A549 (cell line): ENCODE data around the gene KIAA2012. TPM values are rescaled to one million over a fixed set of nuclear protein-coding genes. Genes with fewer than 3 reads are reported as not detected.

Experiments
- ATAC-seq, 2 experiments: fragments of 200-7000 bp in 1 of 2; fragments of >200 bp in 1 of 2; cut with Nextera tagmentation in 1 of 2; cut with Tn5 transposase in 1 of 2; 3 replicates each; pipeline versions ENCODE4 v1.8.0 to v1.9.1; 2018 to 2020; ENCODE audit warnings: mild to moderate bottlenecking in 1 of 2, moderate library complexity in 1 of 2
- CTCF ChIA-PET: fragments of 300-600 bp; sonication (Branson Sonifier 250); formaldehyde crosslinking; extraction: SDS; loops from one replicate; lab custom pipeline; 2021; ENCODE audit warnings: antibody characterized with exemption, inconsistent platforms; lab: Yijun Ruan, JAX
- POLR2A ChIA-PET: fragments of 350-600 bp; formaldehyde crosslinking; extraction: SDS; loops from one replicate; lab custom pipeline; 2021; ENCODE audit warnings: antibody characterized with exemption, inconsistent platforms; lab: Yijun Ruan, JAX
- DNase-seq, 2 experiments: peaks; one replicate each; pipeline versions ENCODE4 v3.0.0 to v3.0.0-alpha.2; 2011 to 2016; ENCODE audit warnings: low read depth in 1 of 2, low spot score in 1 of 2
- FAIRE-seq: peaks from 2 replicates; lab custom pipeline; 2011; peaks lifted over from hg19 to GRCh38; lab: Jason Lieb, UNC
- H3K27ac ChIP-seq, 2 experiments: fragments of >200 bp; sonication (Bioruptor Twin); formaldehyde crosslinking; 3 replicates each; pipeline ENCODE4 v1.5.1; 2016 to 2017
- H3K4me1 ChIP-seq: fragments of >200 bp; sonication (Bioruptor Twin); formaldehyde crosslinking; 3 replicates; pipeline ENCODE4 v1.6.1; 2016
- H3K4me2 ChIP-seq: fragments of >200 bp; sonication (Bioruptor Twin); formaldehyde crosslinking; 3 replicates; pipeline ENCODE4 v1.6.1; 2016
- H3K4me3 ChIP-seq: fragments of >200 bp; sonication (Bioruptor Twin); formaldehyde crosslinking; 3 replicates; pipeline ENCODE4 v1.5.1; 2016
- H3K9me3 ChIP-seq: fragments of >200 bp; sonication (Bioruptor Twin); formaldehyde crosslinking; 3 replicates; pipeline ENCODE4 v1.6.1; 2016
- BCL3 ChIP-seq: fragments of >200 bp; sonication (Bioruptor Twin); formaldehyde crosslinking; IDR thresholded peaks from 3 replicates; pipeline ENCODE4 v1.6.1; 2016
- CBX8 ChIP-seq: fragments of 200-600 bp; sonication (generic); IDR thresholded peaks from 2 replicates; pipeline ENCODE4 v1.6.1; 2016
- CHD2 ChIP-seq: fragments of 150-350 bp; IDR thresholded peaks from 2 replicates; pipeline ENCODE4 v1.6.1; 2014; ENCODE audit warnings: low read length; ENCODE audit not compliant: partially characterized antibody
- EP300 ChIP-seq, 2 experiments: fragments of >200 bp; sonication (Bioruptor Twin); formaldehyde crosslinking; IDR thresholded peaks; 2 replicates in 1 of 2; 3 replicates in 1 of 2; pipeline ENCODE4 v1.6.1; 2016 to 2017
- FOSB ChIP-seq: fragments of 250-450 bp; sonication (Bioruptor Pico); IDR thresholded peaks from 2 replicates; pipeline ENCODE4 v1.5.0; 2020; ENCODE audit warnings: mild to moderate bottlenecking, moderate library complexity
- HDAC2 ChIP-seq: fragments of 200-600 bp; sonication (generic); IDR thresholded peaks from 2 replicates; pipeline ENCODE4 v1.6.1; 2016
- HOXA7 ChIP-seq: fragments of 250-450 bp; sonication (Bioruptor Pico); IDR thresholded peaks from 2 replicates; pipeline ENCODE4 v1.5.0; 2020; ENCODE audit warnings: mild to moderate bottlenecking, moderate library complexity
- JUN ChIP-seq, 2 experiments: fragments of >200 bp; sonication (Bioruptor Twin); formaldehyde crosslinking; IDR thresholded peaks; 2 replicates in 1 of 2; 3 replicates in 1 of 2; pipeline ENCODE4 v1.6.1; 2016 to 2017
- JUNB ChIP-seq: fragments of >200 bp; sonication (Bioruptor Twin); formaldehyde crosslinking; IDR thresholded peaks from 2 replicates; pipeline ENCODE4 v1.6.1; 2016
- KDM5A ChIP-seq: fragments of 200-600 bp; sonication (generic); IDR thresholded peaks from 2 replicates; pipeline ENCODE4 v1.6.1; 2016; ENCODE audit warnings: antibody characterized with exemption, mild to moderate bottlenecking
- MAFK ChIP-seq: fragments of 450-650 bp; IDR thresholded peaks from 2 replicates; pipeline ENCODE4 v1.6.1; 2014; ENCODE audit not compliant: partially characterized antibody
- MAX ChIP-seq: IDR thresholded peaks from 2 replicates; pipeline ENCODE4 v1.6.1; 2012
- MAZ ChIP-seq: fragments of 150-350 bp; IDR thresholded peaks from 2 replicates; pipeline ENCODE4 v1.6.1; 2014; ENCODE audit warnings: antibody characterized with exemption, low read depth, low read length, borderline replicate concordance
- NPAS2 ChIP-seq: fragments of 250-450 bp; sonication (Bioruptor Pico); IDR thresholded peaks from 2 replicates; pipeline ENCODE4 v1.8.0; 2022; ENCODE audit warnings: mild to moderate bottlenecking, moderate library complexity, borderline replicate concordance
- PHF8 ChIP-seq: fragments of 200-600 bp; sonication (generic); IDR thresholded peaks from 2 replicates; pipeline ENCODE4 v1.6.1; 2016; ENCODE audit warnings: low read depth, mild to moderate bottlenecking, antibody characterized with exemption, moderate library complexity, borderline replicate concordance
- RARB ChIP-seq: fragments of 250-450 bp; sonication (Bioruptor Pico); IDR thresholded peaks from 2 replicates; pipeline ENCODE4 v1.8.0; 2021; ENCODE audit warnings: mild to moderate bottlenecking, moderate library complexity
- RNF2 ChIP-seq: fragments of 200-600 bp; sonication (generic); IDR thresholded peaks from 2 replicates; pipeline ENCODE4 v1.6.1; 2016; ENCODE audit warnings: low read depth, mild to moderate bottlenecking, antibody characterized with exemption, moderate library complexity, borderline replicate concordance
- SMC3 ChIP-seq: fragments of >200 bp; sonication (Bioruptor Twin); formaldehyde crosslinking; IDR thresholded peaks from 3 replicates; pipeline ENCODE4 v1.6.1; 2018; ENCODE audit warnings: inconsistent platforms
- SREBF2 ChIP-seq: fragments of 450-650 bp; IDR thresholded peaks from 2 replicates; pipeline ENCODE4 v1.6.1; 2014; ENCODE audit warnings: mild to moderate bottlenecking, moderate library complexity
- ZC3H11A ChIP-seq: fragments of 450-650 bp; IDR thresholded peaks from 2 replicates; pipeline ENCODE4 v1.6.1; 2014; ENCODE audit warnings: antibody characterized with exemption, mild to moderate bottlenecking
- ZNF302 ChIP-seq: fragments of 250-450 bp; sonication (Bioruptor Pico); IDR thresholded peaks from 2 replicates; pipeline ENCODE4 v1.9.0; 2021; ENCODE audit warnings: inconsistent platforms, mild to moderate bottlenecking, moderate library complexity
- WGBS: methylation state at CpG from one replicate; pipeline ENCODE4 v1.1.6; 2017; ENCODE audit errors: missing lambda C conversion rate; 5-methylcytosine and 5-hydroxymethylcytosine counted together
- polyA plus RNA-seq, 4 experiments: library from polyadenylated mRNA; depleted of rRNA in 3 of 4; stranded (reverse); fragments of >200 nt; fragmentation: RNase III in 1 of 4; extraction: RNeasy Plus Mini Kit Qiagen cat#74134 plus additional on column Dnase treatment in 1 of 4; gene quantifications; 2 replicates in 3 of 4; 3 replicates in 1 of 4; pipeline ENCODE4 v1.2.3, GENCODE V29; 2011 to 2017
- TF ChIP-seq, protein P1 (sequence below): fragments of 200-600 bp; sonication (generic); IDR thresholded peaks from 2 replicates; pipeline ENCODE4 v1.6.1; 2016; ENCODE audit warnings: antibody characterized with exemption, mild to moderate bottlenecking, moderate library complexity
- TF ChIP-seq, protein P2 (sequence below): fragments of 150-350 bp; IDR thresholded peaks from 2 replicates; pipeline ENCODE4 v1.6.1; 2014; ENCODE audit warnings: low read depth, mild to moderate bottlenecking, low read length

KIAA2012 gene
- polyA plus RNA-seq, 2 of the 4 experiments (the other 2 are of a cell fraction) = 0.01 to 0.04 TPM

GRCh38 chr2:202044777-202045176 is 28.3 kb upstream of the KIAA2012 start:
- no peak overlapping the region for H3K4me2 ChIP-seq
- no peak overlapping the region for H3K27ac ChIP-seq
- no peak for FAIRE-seq
- H3K9me3 ChIP-seq = no peaks in the 10 kb centered on the region
- H3K4me1 ChIP-seq = peaks cover 9% of the 10 kb centered on the region
- no peak for TF ChIP-seq MAX
- no peak for TF ChIP-seq MAZ
- no peak for TF ChIP-seq KDM5A
- TF ChIP-seq JUN (IDR thresholded peaks at IDR 0.05) = no peak
- TF ChIP-seq HOXA7 (CRISPR knock-in tag) = no peak
- TF ChIP-seq RNF2 = no peak
- TF ChIP-seq CBX8 = no peak
- TF ChIP-seq, all 56 proteins: peak for 0
- ATAC-seq = no peak
- ChIA-PET CTCF (interaction anchor here (0.7 kb wide), 1 partner anchor 107 kb away, joined by 4 read pairs; no protein-coding TSS in a partner anchor), POLR2A (no interaction called here)
- no peak overlapping the region for H3K4me3 ChIP-seq
- DNase-seq = no peak

GRCh38 chr2:202046572-202046971 is 26.5 kb upstream of the KIAA2012 start:
- FAIRE-seq (no peak), ATAC-seq (no peak), DNase-seq (no peak)
- TF ChIP-seq HOXA7 (CRISPR knock-in tag) (no peak), BCL3 (no peak), RARB (no peak), EP300 (IDR thresholded peaks at IDR 0.05) (no peak), MAFK (no peak), HDAC2 (no peak), MAX (no peak)
- TF ChIP-seq, protein P1, sequence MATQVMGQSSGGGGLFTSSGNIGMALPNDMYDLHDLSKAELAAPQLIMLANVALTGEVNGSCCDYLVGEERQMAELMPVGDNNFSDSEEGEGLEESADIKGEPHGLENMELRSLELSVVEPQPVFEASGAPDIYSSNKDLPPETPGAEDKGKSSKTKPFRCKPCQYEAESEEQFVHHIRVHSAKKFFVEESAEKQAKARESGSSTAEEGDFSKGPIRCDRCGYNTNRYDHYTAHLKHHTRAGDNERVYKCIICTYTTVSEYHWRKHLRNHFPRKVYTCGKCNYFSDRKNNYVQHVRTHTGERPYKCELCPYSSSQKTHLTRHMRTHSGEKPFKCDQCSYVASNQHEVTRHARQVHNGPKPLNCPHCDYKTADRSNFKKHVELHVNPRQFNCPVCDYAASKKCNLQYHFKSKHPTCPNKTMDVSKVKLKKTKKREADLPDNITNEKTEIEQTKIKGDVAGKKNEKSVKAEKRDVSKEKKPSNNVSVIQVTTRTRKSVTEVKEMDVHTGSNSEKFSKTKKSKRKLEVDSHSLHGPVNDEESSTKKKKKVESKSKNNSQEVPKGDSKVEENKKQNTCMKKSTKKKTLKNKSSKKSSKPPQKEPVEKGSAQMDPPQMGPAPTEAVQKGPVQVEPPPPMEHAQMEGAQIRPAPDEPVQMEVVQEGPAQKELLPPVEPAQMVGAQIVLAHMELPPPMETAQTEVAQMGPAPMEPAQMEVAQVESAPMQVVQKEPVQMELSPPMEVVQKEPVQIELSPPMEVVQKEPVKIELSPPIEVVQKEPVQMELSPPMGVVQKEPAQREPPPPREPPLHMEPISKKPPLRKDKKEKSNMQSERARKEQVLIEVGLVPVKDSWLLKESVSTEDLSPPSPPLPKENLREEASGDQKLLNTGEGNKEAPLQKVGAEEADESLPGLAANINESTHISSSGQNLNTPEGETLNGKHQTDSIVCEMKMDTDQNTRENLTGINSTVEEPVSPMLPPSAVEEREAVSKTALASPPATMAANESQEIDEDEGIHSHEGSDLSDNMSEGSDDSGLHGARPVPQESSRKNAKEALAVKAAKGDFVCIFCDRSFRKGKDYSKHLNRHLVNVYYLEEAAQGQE = no peak
- no peak overlapping the region for H3K4me3 ChIP-seq
- POLR2A ChIA-PET = no interaction called here
- CTCF ChIA-PET = interaction anchor here (0.7 kb wide), 1 partner anchor 80 kb away, joined by 3 read pairs; no protein-coding TSS in a partner anchor
- 76% methylated on average over 7 of the region's 7 CpGs for WGBS
- H3K4me1 ChIP-seq = no peaks in the 10 kb centered on the region
- H3K9me3 ChIP-seq = no peaks in the 10 kb centered on the region
- no peak overlapping the region for H3K4me2 ChIP-seq
- no peak overlapping the region for H3K27ac ChIP-seq

GRCh38 chr2:202049092-202049728 is 23.8 kb upstream of the KIAA2012 start:
- WGBS = 88% methylated on average over 2 of the region's 2 CpGs
- CTCF ChIA-PET = no interaction called here
- no peak for TF ChIP-seq SMC3
- TF ChIP-seq, protein P2, sequence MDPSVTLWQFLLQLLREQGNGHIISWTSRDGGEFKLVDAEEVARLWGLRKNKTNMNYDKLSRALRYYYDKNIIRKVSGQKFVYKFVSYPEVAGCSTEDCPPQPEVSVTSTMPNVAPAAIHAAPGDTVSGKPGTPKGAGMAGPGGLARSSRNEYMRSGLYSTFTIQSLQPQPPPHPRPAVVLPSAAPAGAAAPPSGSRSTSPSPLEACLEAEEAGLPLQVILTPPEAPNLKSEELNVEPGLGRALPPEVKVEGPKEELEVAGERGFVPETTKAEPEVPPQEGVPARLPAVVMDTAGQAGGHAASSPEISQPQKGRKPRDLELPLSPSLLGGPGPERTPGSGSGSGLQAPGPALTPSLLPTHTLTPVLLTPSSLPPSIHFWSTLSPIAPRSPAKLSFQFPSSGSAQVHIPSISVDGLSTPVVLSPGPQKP = no peak
- TF ChIP-seq EP300 (IDR thresholded peaks at IDR 0.05) = no peak
- no peak for TF ChIP-seq RNF2
- TF ChIP-seq ZNF302 (CRISPR knock-in tag) = no peak
- TF ChIP-seq PHF8 = no peak
- no peak for TF ChIP-seq SREBF2
- TF ChIP-seq NPAS2 (CRISPR knock-in tag) = no peak
- no peak for TF ChIP-seq FOSB (CRISPR knock-in tag)
- TF ChIP-seq, protein P1 = no peak
- TF ChIP-seq CHD2 = no peak
- no peak for TF ChIP-seq JUNB
- no peak for TF ChIP-seq ZC3H11A
- TF ChIP-seq HOXA7 (CRISPR knock-in tag) = no peak
- no peak for TF ChIP-seq MAX

More at GRCh38 chr2:202049092-202049728, 23.8 kb upstream of the KIAA2012 start:
- Histone ChIP-seq H3K9me3 (no peaks in the 10 kb centered on the region), H3K27ac (no peak overlapping the region), H3K4me2 (no peak overlapping the region), H3K4me3 (no peak overlapping the region), H3K4me1 (no peaks in the 10 kb centered on the region)
- POLR2A ChIA-PET = no interaction called here
- no peak for ATAC-seq
- DNase-seq = no peak
- FAIRE-seq = no peak
